HS-27A (cell line): ENCODE measurements around the gene FIGN.

Experiments
- DNase-seq: peaks from one replicate; pipeline ENCODE4 v3.0.0-alpha.2; 2012; ENCODE audit warnings: low read depth, missing footprints

FIGN gene

GRCh38 chr2:163737190-163737439 lies 1.3 kb upstream of the FIGN start:
- no peak for DNase-seq

DNA sequence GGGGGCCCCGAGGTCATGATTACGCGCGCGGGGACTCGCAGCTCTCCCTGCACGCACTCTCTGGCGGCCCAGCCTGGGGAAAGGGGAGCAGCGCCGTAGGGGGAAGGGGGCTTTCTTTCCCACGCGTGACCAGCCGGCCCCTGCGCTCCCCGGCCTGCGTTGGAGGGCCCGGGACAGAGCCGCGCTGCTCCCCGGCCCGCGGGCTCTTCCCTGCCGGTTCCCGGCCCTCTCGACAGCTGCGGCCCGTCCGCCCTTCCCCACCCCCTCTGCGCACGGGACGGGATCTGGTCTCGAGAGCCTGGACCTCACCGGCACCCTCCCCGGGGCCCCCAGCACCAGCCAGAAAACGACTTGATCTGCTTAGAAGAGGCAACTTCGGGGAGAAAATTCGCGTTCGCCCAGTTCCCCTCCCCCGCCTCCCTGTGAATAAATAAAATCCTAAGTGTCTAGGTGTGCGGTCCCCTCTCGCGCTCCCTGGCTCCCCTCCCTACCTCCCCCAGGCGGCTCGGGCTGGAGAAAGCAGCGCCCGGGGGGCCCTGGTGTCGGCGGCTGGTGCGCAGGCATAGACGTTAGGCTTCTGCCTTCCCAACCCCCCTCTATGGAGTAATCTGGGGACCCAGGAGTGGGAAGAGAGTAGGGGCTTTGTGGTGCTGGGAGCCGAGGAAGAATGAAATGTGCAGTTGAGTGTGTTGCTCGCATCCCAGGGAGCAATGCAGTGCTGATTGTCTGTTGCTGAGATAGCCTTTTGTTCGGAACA lies 803 bp upstream of the FIGN start:
- no peak for DNase-seq

- DNase-seq = no peak
Measured at GRCh38 chr2:163734881-163735684, 725 bp downstream of the FIGN start.

- no peak for DNase-seq
Measured at GRCh38 chr2:163734401-163734800, 1.4 kb downstream of the FIGN start.

GRCh38 chr2:163733956-163734355 lies 1.9 kb downstream of the FIGN start:
- DNase-seq = no peak

DNA sequence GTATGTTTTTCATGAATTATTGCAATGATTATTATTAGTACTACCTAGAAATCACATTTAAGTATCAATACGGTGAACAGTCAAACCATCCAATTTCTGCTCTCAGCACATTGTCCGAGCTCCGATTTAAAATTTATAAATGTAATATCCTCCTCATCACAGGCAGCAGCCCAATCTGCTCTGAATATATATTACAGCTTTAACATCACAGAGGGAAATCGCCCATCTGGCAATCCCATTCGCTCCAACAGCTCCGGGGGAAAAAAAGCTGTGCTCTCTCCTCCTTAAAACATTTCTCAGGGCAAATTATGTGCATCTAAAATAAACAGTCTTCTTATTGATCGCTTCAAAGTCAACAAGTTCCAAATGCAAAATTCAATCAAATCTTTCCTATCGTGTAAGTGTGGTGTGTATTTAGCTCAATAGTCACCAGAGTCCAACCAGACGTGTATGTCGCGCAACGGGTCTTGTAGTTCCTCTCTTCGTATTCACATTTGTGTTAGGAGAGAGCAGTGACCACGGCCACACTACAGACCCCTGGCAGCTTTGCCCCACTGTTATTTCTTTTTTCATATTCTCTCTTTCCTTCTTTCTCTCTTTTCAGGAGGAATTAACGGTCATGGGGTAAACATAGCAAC lies 2.4 kb downstream of the FIGN start:
- no peak for DNase-seq

DNA sequence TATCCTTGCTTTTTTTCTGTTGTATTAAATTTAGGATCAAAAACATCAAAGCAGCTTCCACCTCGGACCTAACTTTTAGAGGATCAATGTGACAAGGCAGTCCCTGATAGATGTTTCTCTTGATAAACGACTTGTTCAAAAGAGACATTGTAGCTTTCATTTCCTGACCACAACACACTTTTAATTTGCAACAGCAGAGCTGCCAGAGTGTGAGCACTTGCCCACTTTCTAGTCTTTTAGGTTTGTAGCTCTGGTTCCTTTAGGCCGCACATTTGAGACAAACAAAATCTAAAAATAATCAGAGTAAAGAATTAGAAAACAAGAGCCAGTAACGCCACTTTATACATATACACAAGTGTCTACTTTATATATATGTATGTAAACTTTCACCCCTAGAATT lies 3.1 kb downstream of the FIGN start:
- no peak for DNase-seq

- no peak for DNase-seq
Measured at GRCh38 chr2:163731735-163732134, 4.1 kb downstream of the FIGN start.

GRCh38 chr2:163730556-163730955 lies 5.3 kb downstream of the FIGN start:
- DNase-seq = no peak

- no peak for DNase-seq
Measured at GRCh38 chr2:163729636-163730273, 6.1 kb downstream of the FIGN start.

DNA sequence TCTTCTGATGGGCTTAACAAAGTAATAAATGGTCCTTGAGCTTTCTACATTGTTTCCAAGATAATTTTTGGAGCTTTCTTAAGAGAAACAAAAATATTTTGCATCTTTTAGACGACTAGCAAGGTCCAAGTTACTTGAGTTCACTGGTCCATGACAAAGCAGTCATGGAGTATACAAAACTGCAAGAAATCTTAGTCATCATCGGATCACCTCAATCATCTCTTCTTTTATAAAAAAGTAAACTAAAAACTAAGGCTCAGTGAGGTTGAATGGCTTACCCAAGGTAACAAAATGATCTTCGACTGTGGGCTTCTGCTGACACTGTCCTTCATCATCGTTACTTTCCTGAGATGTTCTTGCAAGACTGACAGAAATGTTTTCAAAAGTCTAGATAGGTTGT lies 11.9 kb downstream of the FIGN start:
- DNase-seq = no peak

DNA sequence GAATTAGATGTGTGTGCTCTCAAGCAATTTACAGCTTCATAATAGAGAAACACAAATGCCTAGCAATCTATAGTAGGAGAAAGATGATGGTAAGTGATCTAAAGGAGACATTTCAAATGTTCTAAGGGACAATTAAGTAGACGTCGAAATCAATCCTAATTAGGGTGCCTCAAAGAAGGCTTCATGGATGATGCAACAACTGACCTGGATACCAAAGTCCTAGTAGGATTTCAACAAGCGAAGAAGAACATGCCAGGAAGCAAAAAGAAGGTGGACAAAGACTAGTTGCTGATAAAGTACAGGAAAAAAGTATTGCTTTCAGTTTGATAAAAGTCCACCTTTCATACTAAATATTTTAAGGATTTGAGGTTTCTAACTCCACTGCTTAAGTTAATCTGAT lies 12.5 kb downstream of the FIGN start:
- no peak for DNase-seq

DNA sequence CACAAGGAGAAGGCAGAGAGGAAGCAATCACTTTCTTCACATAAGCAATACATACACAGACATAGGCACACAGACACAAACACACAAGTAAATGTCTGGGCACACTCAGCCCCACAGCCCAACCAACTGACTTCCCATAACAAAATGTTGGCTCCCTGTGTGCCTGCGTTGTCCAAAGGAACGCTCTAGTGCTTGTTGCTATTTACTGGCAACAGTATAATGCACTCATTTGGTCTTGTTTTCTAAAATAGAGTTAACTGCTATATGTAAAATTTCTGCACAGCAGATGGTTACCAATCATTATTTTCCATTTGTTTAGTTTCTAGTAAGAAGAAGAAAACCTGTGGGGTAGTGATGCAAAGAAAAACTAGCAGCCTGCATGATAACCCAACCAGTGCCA lies 16.5 kb downstream of the FIGN start:
- DNase-seq = no peak

DNA sequence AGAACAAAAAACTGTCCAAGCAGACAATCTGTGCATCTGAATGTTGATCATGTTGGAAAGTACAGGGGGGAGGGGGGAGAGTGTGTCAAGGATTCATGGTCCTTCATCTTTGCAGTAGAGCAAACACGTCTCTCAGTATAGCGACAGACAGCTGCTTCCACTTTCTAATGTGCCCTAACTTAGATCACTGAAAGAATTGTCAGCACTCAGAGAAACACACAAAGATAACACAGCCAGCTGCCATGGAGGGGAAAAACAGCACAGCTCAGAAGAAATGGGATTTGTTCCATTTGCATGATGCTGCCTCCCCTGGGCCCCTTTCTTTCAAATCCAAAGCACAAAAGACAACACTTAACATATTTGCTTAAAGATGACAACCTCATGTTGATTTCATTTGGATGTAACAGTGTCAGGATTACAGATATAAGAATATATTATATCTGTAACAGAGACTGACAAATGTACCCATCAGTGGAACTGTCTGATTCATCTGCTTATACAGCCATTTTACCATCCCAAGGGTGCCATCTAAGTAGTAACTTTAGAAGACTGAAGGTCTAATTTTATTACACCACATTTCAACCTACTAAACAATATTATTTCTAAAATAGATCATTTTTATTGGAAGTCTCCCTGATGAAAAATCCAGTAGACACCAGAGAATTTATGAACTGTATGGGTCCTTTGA lies 17.7 kb downstream of the FIGN start:
- DNase-seq = no peak

- no peak for DNase-seq
Measured at GRCh38 chr2:163717515-163717914, 18.3 kb downstream of the FIGN start.

DNA sequence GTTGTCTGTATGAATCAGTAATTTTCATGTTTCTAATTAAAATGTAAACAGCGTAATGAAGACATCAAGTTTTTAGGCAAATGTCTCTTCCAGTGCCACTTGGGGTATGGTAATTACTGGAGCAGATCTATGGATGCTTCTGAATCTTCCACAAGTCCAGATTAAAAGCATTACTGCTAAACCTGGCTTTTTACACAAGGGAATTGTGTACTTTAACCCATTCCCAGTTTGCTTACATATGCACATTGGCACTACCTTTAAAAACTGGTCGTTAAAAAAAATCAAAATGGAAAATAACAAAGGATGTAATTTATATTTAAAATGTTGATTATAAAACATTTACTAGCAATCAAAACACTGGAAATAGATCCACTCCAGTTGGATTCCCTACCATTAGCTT lies 19.7 kb downstream of the FIGN start:
- no peak for DNase-seq

DNA sequence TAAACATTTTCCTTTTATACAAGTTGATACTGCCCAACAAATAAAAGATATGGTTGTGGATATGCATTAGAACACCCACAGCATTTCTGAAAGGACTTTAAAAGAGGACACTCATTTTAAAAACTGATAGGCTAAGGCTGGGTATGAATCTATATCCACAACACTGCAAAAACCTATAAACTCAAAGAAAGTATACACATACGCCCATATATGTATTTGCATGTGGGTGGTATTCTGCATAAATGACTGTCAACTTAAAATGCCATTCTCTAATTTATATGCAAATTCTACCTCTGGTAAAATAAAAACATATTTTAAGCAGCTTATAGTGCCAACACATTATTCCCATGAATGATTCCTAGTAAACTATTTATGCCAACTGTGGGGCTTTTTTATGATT lies 20.1 kb downstream of the FIGN start:
- no peak for DNase-seq

GRCh38 chr2:163715199-163715598 lies 20.6 kb downstream of the FIGN start:
- DNase-seq = no peak

- no peak for DNase-seq
Measured at GRCh38 chr2:163713534-163714311, 22.1 kb downstream of the FIGN start.

DNA sequence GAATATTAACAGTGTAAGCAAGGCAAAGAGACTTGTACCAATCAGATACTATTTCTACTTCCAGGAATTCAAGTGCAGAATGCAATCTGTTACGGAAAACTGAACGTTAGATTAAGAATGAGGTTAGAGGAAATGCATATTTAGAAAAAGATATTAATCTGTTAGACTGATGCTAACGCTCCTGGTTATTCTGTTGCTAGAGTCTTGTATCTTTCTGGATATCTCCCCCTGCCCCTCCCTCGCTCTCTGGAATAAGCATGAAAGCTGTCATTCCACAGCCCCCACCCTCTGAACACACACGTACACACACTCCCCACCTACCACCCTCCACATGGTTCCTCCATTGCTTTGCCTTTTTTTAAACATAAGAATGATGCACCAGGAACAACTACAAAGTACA lies 24.1 kb downstream of the FIGN start:
- no peak for DNase-seq

DNA sequence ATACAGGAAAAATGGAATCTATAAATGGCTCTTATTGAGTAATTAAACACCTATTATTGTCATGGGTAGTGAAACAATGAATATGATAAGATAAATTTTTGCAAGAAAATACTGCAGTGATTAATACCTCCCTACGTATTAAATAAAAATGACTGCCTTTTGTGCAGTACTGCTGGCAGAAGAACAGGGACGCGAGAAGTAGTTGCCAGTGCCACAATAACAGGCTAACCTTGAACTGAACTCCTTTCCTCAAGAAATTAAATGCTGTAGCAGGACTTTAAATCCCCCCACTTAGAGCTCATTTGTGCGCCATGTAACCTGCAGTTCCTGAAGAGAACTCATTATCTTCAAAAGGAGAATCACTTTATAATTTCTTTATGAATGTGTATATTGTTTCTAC lies 24.6 kb downstream of the FIGN start:
- DNase-seq = no peak

DNA sequence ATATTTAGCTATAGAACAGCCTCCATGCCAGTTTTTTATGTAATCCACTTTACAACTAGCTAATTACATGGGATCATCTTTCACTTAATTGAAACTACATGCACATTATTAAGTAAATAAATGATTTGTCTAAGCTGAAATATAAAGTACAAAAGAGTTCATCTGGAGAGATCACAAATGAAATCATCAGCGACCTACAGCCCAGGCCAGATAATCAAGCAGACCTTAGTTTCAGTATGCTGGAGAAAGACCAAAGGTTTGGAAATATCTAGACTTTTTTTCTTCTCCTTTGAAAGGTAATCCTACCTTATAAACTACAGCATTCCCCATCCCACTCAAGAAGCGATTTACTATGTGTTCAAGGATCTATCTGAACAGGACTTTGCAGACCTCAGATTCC lies 26.5 kb downstream of the FIGN start:
- DNase-seq = no peak
